RWPE1 (cell line): ENCODE results near the gene DPF3.

Source experiments
- CTCF ChIA-PET: fragments of 350-600 bp; sonication (Branson Sonifier 250); formaldehyde crosslinking; extraction: SDS; loops from one replicate; lab custom pipeline; 2021; lab: Yijun Ruan, JAX
- POLR2A ChIA-PET: fragments of 400-600 bp; formaldehyde crosslinking; extraction: SDS; loops from one replicate; lab custom pipeline; 2020; ENCODE audit warnings: antibody characterized with exemption; ENCODE audit not compliant: low non-redundant PET; lab: Yijun Ruan, JAX
- DNase-seq: peaks from one replicate; pipeline ENCODE4 v3.0.0; 2012; ENCODE audit warnings: low spot score
- H3K27ac ChIP-seq: fragments of 450-650 bp; 2 replicates; pipeline ENCODE4 v1.5.1; 2017
- CTCF ChIP-seq: fragments of 450-650 bp; conservative IDR thresholded peaks from 2 replicates; pipeline ENCODE4 v1.5.1; 2017; ENCODE audit warnings: low read depth, mild to moderate bottlenecking

Gene DPF3

GRCh38 chr14:72619111-72619571 is 274.8 kb downstream of the DPF3 start:
- ChIA-PET CTCF (interaction anchor here (0.7 kb wide), 1 partner anchor 42 kb away, joined by 3 read pairs; no protein-coding TSS in a partner anchor), POLR2A (no interaction called here)
- no peak for TF ChIP-seq CTCF
- H3K27ac ChIP-seq = no peak overlapping the region
- DNase-seq = no peak

DNA sequence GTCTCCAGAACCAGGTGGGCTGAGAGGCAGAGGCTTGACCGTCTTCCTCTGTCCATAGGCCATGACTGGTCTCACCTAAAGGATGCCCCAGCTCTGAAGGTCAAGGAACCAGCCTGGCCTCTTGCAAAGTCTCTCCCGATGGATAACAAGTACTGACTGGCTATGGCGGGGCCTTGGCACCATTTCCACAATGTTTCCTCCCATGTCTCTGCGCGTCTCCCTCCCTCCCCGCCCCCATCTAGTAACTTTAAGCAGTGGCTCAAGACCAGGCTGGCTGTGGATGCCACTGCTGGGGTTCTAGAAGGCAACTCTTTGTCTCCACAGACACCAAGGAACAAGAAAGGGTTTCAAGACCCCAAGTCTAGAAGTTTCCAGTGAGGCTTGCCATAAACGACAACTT is 275.5 kb downstream of the DPF3 start:
- CTCF ChIA-PET = interaction anchor here (0.7 kb wide), 1 partner anchor 41 kb away, joined by 3 read pairs; no protein-coding TSS in a partner anchor
- DNase-seq = no peak
- POLR2A ChIA-PET = no interaction called here
- TF ChIP-seq CTCF = no peak
- no peak overlapping the region for H3K27ac ChIP-seq

GRCh38 chr14:72617391-72618031 is 276.4 kb downstream of the DPF3 start:
- no peak for TF ChIP-seq CTCF
- ChIA-PET POLR2A (no interaction called here), CTCF (no interaction called here)
- H3K27ac ChIP-seq = no peak overlapping the region
- no peak for DNase-seq

- no peak overlapping the region for H3K27ac ChIP-seq
- no peak for TF ChIP-seq CTCF
- CTCF ChIA-PET = no interaction called here
- no peak for DNase-seq
- POLR2A ChIA-PET = no interaction called here
These were observed 277.1 kb downstream of the DPF3 start for GRCh38 chr14:72616811-72617210.

DNA sequence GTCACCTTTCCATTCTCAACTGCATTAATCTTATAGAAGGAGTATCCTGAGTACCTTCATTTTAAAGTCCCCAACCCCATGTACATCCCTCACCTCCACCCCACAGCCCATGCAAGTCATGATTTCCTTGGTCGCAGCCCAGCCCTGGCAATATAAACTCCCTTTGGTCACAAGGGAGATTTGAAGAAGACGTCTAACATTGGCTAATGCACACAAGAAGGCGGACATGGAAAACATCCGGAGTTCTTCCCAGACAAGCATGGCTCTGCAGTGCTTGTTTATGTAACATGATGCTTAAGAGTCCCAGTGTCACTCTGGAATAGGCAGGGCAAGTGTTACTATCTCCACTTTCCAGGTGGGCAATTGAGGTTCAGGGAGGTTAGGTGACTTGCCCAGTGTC is 277.6 kb downstream of the DPF3 start:
- TF ChIP-seq CTCF = no peak
- POLR2A ChIA-PET = no interaction called here

DNA sequence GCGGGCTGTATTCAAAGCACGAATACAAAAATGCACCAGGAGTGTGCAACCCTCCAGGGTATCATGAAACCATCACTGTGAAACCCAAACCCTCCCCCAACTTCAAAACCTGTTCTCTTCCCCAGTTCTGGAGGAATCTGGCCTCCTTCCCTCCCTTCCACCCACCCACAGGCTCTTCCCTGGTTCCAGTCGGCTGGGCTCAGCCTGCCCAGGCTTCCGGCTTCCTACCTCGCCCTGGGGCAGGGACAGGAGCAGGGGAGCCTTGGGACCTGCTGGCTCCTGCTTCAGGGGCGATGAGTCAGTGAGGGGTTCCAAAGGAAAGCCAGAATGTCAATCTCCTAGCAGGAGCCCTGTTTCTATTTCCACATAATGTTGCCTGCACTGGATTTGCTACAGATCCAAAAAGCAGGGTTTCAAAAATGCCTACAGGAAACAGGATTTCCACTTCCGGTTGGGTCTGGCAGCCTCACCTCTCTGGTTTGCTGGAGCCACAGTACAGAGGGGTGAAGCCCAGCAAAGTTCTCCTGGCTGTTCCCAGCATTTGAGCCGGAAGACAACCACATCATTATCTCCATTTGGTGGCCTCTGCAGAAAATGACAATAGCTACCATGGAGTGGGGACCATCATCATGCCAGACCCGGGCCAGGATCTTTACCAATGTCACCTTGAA is 278.3 kb downstream of the DPF3 start:
- no peak for TF ChIP-seq CTCF
- ChIA-PET POLR2A (no interaction called here), CTCF (no interaction called here)
- peak overlapping the region; percentile 74 for H3K27ac ChIP-seq
- DNase-seq = peak; percentile 57

More for the DNA sequence above, 277.6 kb downstream of the DPF3 start:
- peak overlapping the region; percentile 74 for H3K27ac ChIP-seq
- DNase-seq = no peak
- CTCF ChIA-PET = no interaction called here
